GM18511 (cell line): ENCODE results near the gene COL6A5.

Source experiments
- ATAC-seq: cut with Tn5 transposase; IDR thresholded peaks from one replicate; pipeline ENCODE4 v1.9.1; 2021; ENCODE audit warnings: mild to moderate bottlenecking, moderate library complexity; ENCODE audit not compliant: unreplicated experiment

The COL6A5 gene

GRCh38 chr3:130516645-130517512 lies 171.4 kb downstream of the COL6A5 start, which contains the start of gene COL6A6:
COL6A6 (plus strand) TSS chr3:130517177; CDS start chr3:130560365, 43,188 bp downstream.
- no peak for ATAC-seq

GRCh38 chr3:130517602-130518001 lies 172.1 kb downstream of the COL6A5 start:
- no peak for ATAC-seq

- ATAC-seq, result no peak
Measured at GRCh38 chr3:130519754-130520153, 174.3 kb downstream of the COL6A5 start.

- ATAC-seq, result no peak
Measured at GRCh38 chr3:130522399-130522798, 176.9 kb downstream of the COL6A5 start.

- ATAC-seq, result no peak
Measured at GRCh38 chr3:130527426-130527825, 182.0 kb downstream of the COL6A5 start.

GRCh38 chr3:130528120-130528519 lies 182.6 kb downstream of the COL6A5 start:
- ATAC-seq, result no peak

GRCh38 chr3:130529486-130530215 lies 184.2 kb downstream of the COL6A5 start:
- ATAC-seq, result peak; percentile 44

GRCh38 chr3:130533247-130533646 lies 187.8 kb downstream of the COL6A5 start:
- no peak for ATAC-seq
